WI38 (cell line): ENCODE results near the gene STK4.
"Not testable (repeated sequence)": the region's sequence is repeated elsewhere in the genome, so short reads cannot be mapped to it uniquely, and the experiment has no call there.

Experiments used
- H3K4me3 ChIP-seq: 2 replicates; pipeline ENCODE4 v1.5.1; 2011; ENCODE audit warnings: low read depth, mild to moderate bottlenecking, control low read depth, low read length
- TF ChIP-seq, protein P1 (sequence below): IDR thresholded peaks from 2 replicates; pipeline ENCODE4 v1.5.1; 2012; ENCODE audit warnings: low read depth, mild to moderate bottlenecking, control low read depth, low read length

The STK4 gene

DNA sequence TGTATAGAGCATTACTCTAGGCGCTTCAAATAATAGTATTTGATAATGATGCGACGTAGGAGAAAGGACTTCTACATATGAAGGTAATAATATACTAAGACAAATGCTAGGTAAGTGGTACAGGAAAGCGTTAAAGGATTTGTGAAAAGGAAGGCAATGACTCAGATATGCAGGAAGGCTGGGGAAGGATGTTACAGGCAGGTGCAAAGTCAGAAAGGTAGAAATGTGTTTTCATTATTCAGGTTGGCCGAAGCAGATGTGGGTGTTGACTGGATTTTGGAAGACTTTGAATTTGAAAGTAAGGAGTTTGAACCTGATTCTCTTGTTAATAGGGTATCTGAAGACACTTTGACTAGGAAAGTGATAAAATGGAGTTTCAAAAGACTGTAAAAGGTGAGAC, 51.0 kb downstream of the STK4 start:
- no peak overlapping the region for H3K4me3 ChIP-seq
- TF ChIP-seq, protein P1, sequence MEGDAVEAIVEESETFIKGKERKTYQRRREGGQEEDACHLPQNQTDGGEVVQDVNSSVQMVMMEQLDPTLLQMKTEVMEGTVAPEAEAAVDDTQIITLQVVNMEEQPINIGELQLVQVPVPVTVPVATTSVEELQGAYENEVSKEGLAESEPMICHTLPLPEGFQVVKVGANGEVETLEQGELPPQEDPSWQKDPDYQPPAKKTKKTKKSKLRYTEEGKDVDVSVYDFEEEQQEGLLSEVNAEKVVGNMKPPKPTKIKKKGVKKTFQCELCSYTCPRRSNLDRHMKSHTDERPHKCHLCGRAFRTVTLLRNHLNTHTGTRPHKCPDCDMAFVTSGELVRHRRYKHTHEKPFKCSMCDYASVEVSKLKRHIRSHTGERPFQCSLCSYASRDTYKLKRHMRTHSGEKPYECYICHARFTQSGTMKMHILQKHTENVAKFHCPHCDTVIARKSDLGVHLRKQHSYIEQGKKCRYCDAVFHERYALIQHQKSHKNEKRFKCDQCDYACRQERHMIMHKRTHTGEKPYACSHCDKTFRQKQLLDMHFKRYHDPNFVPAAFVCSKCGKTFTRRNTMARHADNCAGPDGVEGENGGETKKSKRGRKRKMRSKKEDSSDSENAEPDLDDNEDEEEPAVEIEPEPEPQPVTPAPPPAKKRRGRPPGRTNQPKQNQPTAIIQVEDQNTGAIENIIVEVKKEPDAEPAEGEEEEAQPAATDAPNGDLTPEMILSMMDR, result no peak

DNA sequence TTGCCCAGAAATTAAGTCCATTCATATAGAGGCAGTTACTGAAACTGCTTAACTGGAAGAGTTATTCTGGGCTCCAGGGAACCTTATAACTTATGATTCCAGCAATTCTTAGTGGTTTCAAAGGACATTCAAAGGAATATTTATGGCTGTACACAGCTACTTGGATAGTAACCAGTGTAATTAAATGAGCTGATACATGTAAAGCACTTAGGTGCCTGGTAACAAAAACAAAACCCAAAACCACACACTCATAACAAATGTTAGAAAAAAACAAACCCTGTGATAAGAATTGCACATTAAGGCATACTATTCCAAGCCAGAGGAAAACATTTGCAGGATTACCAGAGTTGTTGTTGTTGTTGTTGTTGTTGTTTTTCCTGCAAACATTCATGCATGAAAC, 51.5 kb downstream of the STK4 start:
- no peak overlapping the region for H3K4me3 ChIP-seq
- TF ChIP-seq, protein P1, result no peak

DNA sequence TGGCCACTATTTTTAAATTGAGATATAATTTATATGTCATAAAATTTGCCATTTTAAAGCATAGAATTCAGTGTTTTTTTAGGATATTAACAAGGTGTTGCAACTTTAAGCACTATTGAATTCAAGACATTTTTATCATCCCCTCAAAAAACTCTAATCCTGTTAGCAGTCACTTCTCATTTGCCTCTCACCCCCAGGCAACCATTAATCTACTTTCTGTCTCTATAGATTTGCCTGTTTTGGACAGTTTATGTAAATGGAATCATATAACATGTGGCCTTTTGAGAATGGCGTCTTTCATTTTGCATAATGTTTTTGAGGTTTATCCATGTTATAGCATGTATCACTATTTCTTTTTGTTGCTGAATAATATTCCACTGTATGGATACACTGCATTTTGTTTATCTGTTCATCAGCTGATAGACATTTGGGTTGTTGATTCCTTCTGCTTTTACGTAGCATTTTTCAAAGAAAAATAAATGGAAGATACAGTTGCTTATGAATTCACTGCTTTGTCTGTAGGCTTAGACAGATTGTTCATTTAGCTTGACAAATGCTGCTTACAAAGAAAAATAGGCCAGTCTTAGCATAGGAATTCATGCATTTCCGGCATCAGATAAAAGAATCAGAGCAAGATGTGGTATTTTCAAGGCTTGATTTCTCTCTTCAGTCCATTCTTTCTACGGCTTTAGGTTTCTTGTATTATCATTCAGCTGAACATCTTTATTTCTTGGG, 52.9 kb downstream of the STK4 start:
- TF ChIP-seq, protein P1, result no peak

DNA sequence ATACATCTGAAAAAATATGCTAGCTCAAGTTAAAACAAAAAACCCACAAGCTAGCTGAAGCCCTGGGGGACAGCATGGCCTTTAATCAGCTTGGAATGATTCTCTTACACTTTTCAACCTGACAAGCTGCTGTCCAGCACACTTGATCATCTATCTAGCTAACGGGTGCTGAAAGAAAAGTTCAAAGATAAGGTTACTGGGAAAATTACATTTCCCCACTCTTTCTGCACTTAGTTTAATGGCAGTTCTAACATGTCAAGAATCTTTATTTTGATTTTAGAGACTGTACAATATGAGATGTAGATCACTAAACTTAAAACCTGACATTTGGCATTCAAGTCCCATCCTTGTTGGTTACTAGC, 53.4 kb downstream of the STK4 start:
- TF ChIP-seq, protein P1, result no peak
- H3K4me3 ChIP-seq, result no peak overlapping the region

More for the DNA sequence above, 52.9 kb downstream of the STK4 start:
- H3K4me3 ChIP-seq, result no peak overlapping the region

DNA sequence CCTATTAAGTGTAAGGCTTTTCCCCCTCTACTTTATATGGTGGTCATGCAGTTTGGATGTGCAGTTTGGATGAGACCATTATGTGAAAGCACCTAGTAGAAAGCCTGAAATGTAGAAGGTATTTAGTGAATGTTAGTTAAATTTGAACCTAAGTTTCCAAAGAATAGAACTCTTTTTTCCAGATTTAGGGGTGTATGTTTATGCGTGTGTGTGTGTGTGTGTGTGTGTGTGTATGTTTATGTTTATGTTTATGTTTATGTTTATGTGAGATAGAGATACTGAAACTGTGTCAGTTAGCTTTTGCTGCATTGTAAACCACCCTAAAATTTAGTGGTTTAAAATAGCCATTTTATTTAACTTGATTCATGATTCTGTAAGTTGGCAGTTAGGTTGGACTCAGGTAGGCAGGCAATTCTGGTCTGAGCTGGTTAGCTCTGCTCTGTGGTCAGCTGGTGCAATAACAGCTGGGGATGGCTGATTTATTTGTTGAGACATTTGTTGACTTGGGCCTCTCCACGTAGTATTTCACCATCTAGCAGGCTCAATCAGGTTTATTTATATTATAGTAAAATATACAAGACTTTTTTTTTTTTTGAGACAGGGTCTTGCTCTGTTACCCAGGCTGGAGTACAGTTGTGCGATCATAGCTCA, 54.0 kb downstream of the STK4 start:
- H3K4me3 ChIP-seq, result no peak overlapping the region
- TF ChIP-seq, protein P1, result no peak

DNA sequence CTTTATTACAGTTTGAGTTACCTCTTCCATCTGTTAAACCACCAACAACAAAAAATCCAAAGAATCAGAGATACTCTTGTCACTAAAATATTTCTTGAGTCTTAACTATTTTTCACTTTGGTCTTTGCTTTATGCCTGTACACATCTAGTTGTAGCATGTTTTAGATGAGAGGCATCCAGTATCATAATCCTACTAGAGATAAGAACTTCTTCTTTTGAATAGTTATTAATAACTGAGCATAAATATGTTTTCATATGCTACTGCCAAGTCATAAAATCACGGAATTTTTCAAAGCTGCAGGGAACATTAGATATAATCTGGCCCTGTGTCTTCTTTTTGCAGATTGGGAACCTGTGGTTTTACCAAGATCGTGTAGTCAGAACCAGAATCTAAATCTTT, 55.3 kb downstream of the STK4 start:
- TF ChIP-seq, protein P1, result no peak

DNA sequence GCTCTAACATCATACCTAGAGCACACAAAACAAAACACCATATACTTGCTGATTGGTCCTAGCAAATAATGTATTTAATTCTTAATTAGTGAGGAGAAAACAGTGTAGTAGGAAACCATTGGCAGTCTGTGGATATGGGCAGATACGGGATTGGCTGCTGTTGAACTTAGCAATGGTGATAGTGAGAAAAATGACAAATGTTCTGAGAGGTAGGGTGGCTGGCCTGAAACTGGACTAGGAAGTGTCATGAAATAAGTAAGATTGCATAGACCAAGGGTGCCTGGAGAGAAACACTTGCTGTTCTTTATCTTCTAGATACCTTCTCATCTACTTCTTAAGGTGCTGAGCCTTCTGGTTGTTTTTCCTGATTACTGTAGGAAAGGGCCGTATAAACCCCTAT, 56.8 kb downstream of the STK4 start:
- not testable (repeated sequence) for H3K4me3 ChIP-seq

More for the DNA sequence above, 55.3 kb downstream of the STK4 start:
- no peak overlapping the region for H3K4me3 ChIP-seq
